ENCODE data around the gene MYO5B. TPM values are rescaled to one million over a fixed set of nuclear protein-coding genes. Genes with fewer than 3 reads are reported as not detected.
"Not testable (repeated sequence)": the region's sequence is repeated elsewhere in the genome, so short reads cannot be mapped to it uniquely, and the experiment has no call there.

The MYO5B gene
- 41.9 and 43.3 TPM in 2 replicates for total RNA-seq
- 20.3 and 21.3 TPM in 2 replicates for polyA plus RNA-seq

- WGBS (ENCODE audit: low lambda C conversion rate, missing lambda C conversion rate), result 2% methylated on average over 88 of the region's 115 CpGs
- H2AFZ ChIP-seq, result peak within 1 kb of the TSS; percentile 60
- H3K27me3 ChIP-seq, result peaks cover 20% of the 10 kb centered on the region
These were observed at the start of gene MYO5B for GRCh38 chr18:50194631-50195532. Gene MYO5B, minus strand, starts transcription at chr18:50195147. Its CDS starts 354 bp downstream, at chr18:50194793.

GRCh38 chr18:50241768-50242167 lies 46.8 kb upstream of the MYO5B start:
- DNase-seq (ENCODE audit: low spot score); H3K79me2 ChIP-seq; H3K27me3 ChIP-seq; H3K27ac ChIP-seq; H3K9me2 ChIP-seq (replicated peaks; ENCODE audit: insufficient read depth); H3K36me3 ChIP-seq (replicated peaks; ENCODE audit: insufficient read depth, low read depth); H4K20me1 ChIP-seq (ENCODE audit: insufficient read depth, poor library complexity, severe bottlenecking); H3K4me2 ChIP-seq; H3K4me3 ChIP-seq; H2AFZ ChIP-seq; H3K4me1 ChIP-seq (ENCODE audit: insufficient read depth); H3K9me3 ChIP-seq (ENCODE audit: low read depth): not testable (repeated sequence)
- 73% methylated on average over 8 of the region's 8 CpGs for WGBS (ENCODE audit: low lambda C conversion rate, missing lambda C conversion rate)

More at GRCh38 chr18:50194631-50195532, at the start of gene MYO5B:
- Histone ChIP-seq H3K9me2 (replicated peaks; ENCODE audit: insufficient read depth) (no peaks in the 10 kb centered on the region), H3K4me2 (peak within 1 kb of the TSS; percentile 83), H3K4me3 (peak within 1 kb of the TSS; percentile 56), H3K4me1 (ENCODE audit: insufficient read depth) (peaks cover 5% of the 10 kb centered on the region), H3K36me3 (replicated peaks; ENCODE audit: insufficient read depth, low read depth) (no peaks in the 10 kb centered on the region), H3K9me3 (ENCODE audit: low read depth) (no peaks in the 10 kb centered on the region), H3K79me2 (peaks cover 37% of the 10 kb centered on the region), H3K27ac (peak within 1 kb of the TSS; percentile 91), H4K20me1 (ENCODE audit: insufficient read depth, poor library complexity, severe bottlenecking) (peaks cover 4% of the 10 kb centered on the region)
- TF ChIP-seq EZH2 (IDR thresholded peaks at IDR 0.05; ENCODE audit: borderline replicate concordance), result peak; percentile 56
- peak; percentile 40 for TF ChIP-seq CTCF (IDR thresholded peaks at IDR 0.05; ENCODE audit: poor library complexity)
- no peak for TF ChIP-seq EZH2phosphoT487 (IDR thresholded peaks at IDR 0.05; ENCODE audit: low read depth, severe bottlenecking, unreplicated experiment)
- peak; percentile 96 for DNase-seq (ENCODE audit: low spot score)

- WGBS (ENCODE audit: low lambda C conversion rate, missing lambda C conversion rate), result 96% methylated on average over 3 of the region's 3 CpGs
- DNase-seq (ENCODE audit: low spot score), result peak; percentile 8
- Histone ChIP-seq H3K9me2 (replicated peaks; ENCODE audit: insufficient read depth) (no peaks in the 10 kb centered on the region), H3K27ac (no peak overlapping the region), H3K36me3 (replicated peaks; ENCODE audit: insufficient read depth, low read depth) (no peaks in the 10 kb centered on the region), H3K4me3 (no peak overlapping the region), H2AFZ (no peak overlapping the region), H3K27me3 (no peaks in the 10 kb centered on the region), H4K20me1 (ENCODE audit: insufficient read depth, poor library complexity, severe bottlenecking) (no peaks in the 10 kb centered on the region), H3K79me2 (no peaks in the 10 kb centered on the region), H3K4me1 (ENCODE audit: insufficient read depth) (no peaks in the 10 kb centered on the region), H3K4me2 (no peak overlapping the region), H3K9me3 (ENCODE audit: low read depth) (no peaks in the 10 kb centered on the region)
- TF ChIP-seq EZH2 (IDR thresholded peaks at IDR 0.05; ENCODE audit: borderline replicate concordance), result no peak
- no peak for TF ChIP-seq CTCF (IDR thresholded peaks at IDR 0.05; ENCODE audit: poor library complexity)
- TF ChIP-seq EZH2phosphoT487 (IDR thresholded peaks at IDR 0.05; ENCODE audit: low read depth, severe bottlenecking, unreplicated experiment), result no peak
These were observed 45.2 kb upstream of the MYO5B start for GRCh38 chr18:50240080-50240563.

GRCh38 chr18:50232419-50232818 lies 37.5 kb upstream of the MYO5B start:
- TF ChIP-seq CTCF (IDR thresholded peaks at IDR 0.05; ENCODE audit: poor library complexity) (no peak), EZH2 (IDR thresholded peaks at IDR 0.05; ENCODE audit: borderline replicate concordance) (no peak), EZH2phosphoT487 (IDR thresholded peaks at IDR 0.05; ENCODE audit: low read depth, severe bottlenecking, unreplicated experiment) (no peak)
- 53% methylated on average over 2 of the region's 2 CpGs for WGBS (ENCODE audit: low lambda C conversion rate, missing lambda C conversion rate)
- no peaks in the 10 kb centered on the region for H3K9me3 ChIP-seq (ENCODE audit: low read depth)
- H3K27me3 ChIP-seq, result no peaks in the 10 kb centered on the region
- H3K4me1 ChIP-seq (ENCODE audit: insufficient read depth), result no peaks in the 10 kb centered on the region
- H3K27ac ChIP-seq, result no peak overlapping the region
- H4K20me1 ChIP-seq (ENCODE audit: insufficient read depth, poor library complexity, severe bottlenecking), result no peaks in the 10 kb centered on the region
- no peak overlapping the region for H2AFZ ChIP-seq
- H3K79me2 ChIP-seq, result no peaks in the 10 kb centered on the region
- no peak for DNase-seq (ENCODE audit: low spot score)
- no peaks in the 10 kb centered on the region for H3K36me3 ChIP-seq (replicated peaks; ENCODE audit: insufficient read depth, low read depth)
- no peaks in the 10 kb centered on the region for H3K9me2 ChIP-seq (replicated peaks; ENCODE audit: insufficient read depth)
- no peak overlapping the region for H3K4me3 ChIP-seq
- no peak overlapping the region for H3K4me2 ChIP-seq

Data from hepatocyte (in vitro differentiated cells).